ENCODE measurements around the gene C3orf38.

Gene C3orf38

GRCh38 chr3:88149509-88150362, at the start of gene C3orf38:
Gene C3orf38 (plus strand): TSS chr3:88149959. CDS start chr3:88150053, 94 bp downstream.
- H3K9ac ChIP-seq (ENCODE audit: low read length), result peak within 1 kb of the TSS; percentile 80
- H3K9me2 ChIP-seq (ENCODE audit: low read depth, low read length), result no peaks in the 10 kb centered on the region
- H3K4me1 ChIP-seq (ENCODE audit: insufficient read depth, low read length, severe bottlenecking), result peaks cover 41% of the 10 kb centered on the region
- peaks cover 49% of the 10 kb centered on the region for H3K79me2 ChIP-seq (ENCODE audit: insufficient read depth, low read length)
- H4K20me1 ChIP-seq (ENCODE audit: insufficient read depth, low read length), result no peaks in the 10 kb centered on the region
- H2AFZ ChIP-seq (ENCODE audit: low read length), result no peak within 1 kb of the TSS
- no peaks in the 10 kb centered on the region for H3F3A ChIP-seq (ENCODE audit: insufficient read depth, low read length)
- H3K27me3 ChIP-seq (ENCODE audit: insufficient read depth, low read length), result no peaks in the 10 kb centered on the region
- peaks cover 17% of the 10 kb centered on the region for H3K36me3 ChIP-seq (ENCODE audit: insufficient read depth, low read length)
- no peak for TF ChIP-seq EZH2 (IDR thresholded peaks at IDR 0.05; ENCODE audit: borderline replicate concordance, low read length)
- no peak for TF ChIP-seq CTCF (IDR thresholded peaks at IDR 0.05; ENCODE audit: low read length)
- no peaks in the 10 kb centered on the region for H3K9me3 ChIP-seq (ENCODE audit: low read length)
- peak within 1 kb of the TSS; percentile 97 for H3K4me2 ChIP-seq (ENCODE audit: low read length)
- peak within 1 kb of the TSS; percentile 74 for H3K4me3 ChIP-seq (ENCODE audit: low read depth, low read length, poor library complexity, severe bottlenecking)
- H3K27ac ChIP-seq (ENCODE audit: low read depth, low read length, poor library complexity, severe bottlenecking), result peak within 1 kb of the TSS; percentile 79

GRCh38 chr3:88101142-88101541, 48.6 kb upstream of the C3orf38 start:
- H3F3A ChIP-seq (ENCODE audit: insufficient read depth, low read length), result no peaks in the 10 kb centered on the region
- H3K36me3 ChIP-seq (ENCODE audit: insufficient read depth, low read length), result peaks cover 29% of the 10 kb centered on the region
- no peaks in the 10 kb centered on the region for H3K4me1 ChIP-seq (ENCODE audit: insufficient read depth, low read length, severe bottlenecking)
- H3K9me3 ChIP-seq (ENCODE audit: low read length), result no peaks in the 10 kb centered on the region
- no peak overlapping the region for H2AFZ ChIP-seq (ENCODE audit: low read length)
- TF ChIP-seq EZH2 (IDR thresholded peaks at IDR 0.05; ENCODE audit: borderline replicate concordance, low read length) (no peak), CTCF (IDR thresholded peaks at IDR 0.05; ENCODE audit: low read length) (no peak)
- peaks cover 10% of the 10 kb centered on the region for H3K79me2 ChIP-seq (ENCODE audit: insufficient read depth, low read length)
- H3K27ac ChIP-seq (ENCODE audit: low read depth, low read length, poor library complexity, severe bottlenecking), result no peak overlapping the region
- no peak overlapping the region for H3K4me3 ChIP-seq (ENCODE audit: low read depth, low read length, poor library complexity, severe bottlenecking)
- no peak overlapping the region for H3K4me2 ChIP-seq (ENCODE audit: low read length)
- no peaks in the 10 kb centered on the region for H4K20me1 ChIP-seq (ENCODE audit: insufficient read depth, low read length)
- H3K9me2 ChIP-seq (ENCODE audit: low read depth, low read length), result no peaks in the 10 kb centered on the region
- H3K27me3 ChIP-seq (ENCODE audit: insufficient read depth, low read length), result no peaks in the 10 kb centered on the region
- no peak overlapping the region for H3K9ac ChIP-seq (ENCODE audit: low read length)

DNA sequence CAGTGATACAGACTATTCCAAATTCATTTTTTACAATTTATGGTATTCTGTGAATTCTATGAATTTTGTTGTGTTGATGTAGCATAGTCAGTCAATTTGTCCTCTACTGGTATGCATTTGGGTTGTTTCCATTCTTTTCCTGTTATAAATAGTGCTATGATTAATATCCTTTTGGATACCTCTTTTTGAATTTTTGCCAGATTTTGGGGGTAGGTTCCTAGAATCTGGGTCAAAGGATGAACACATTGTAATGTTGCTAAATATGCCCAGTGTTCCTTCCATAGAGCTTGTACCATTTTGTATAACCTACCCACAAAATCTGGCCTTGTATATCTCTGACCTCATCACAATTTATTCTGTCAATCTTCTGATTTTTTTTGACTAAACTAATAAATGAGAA, 44.4 kb upstream of the C3orf38 start:
- Histone ChIP-seq H3K27me3 (ENCODE audit: insufficient read depth, low read length) (no peaks in the 10 kb centered on the region), H3K79me2 (ENCODE audit: insufficient read depth, low read length) (peaks cover 27% of the 10 kb centered on the region), H3K4me1 (ENCODE audit: insufficient read depth, low read length, severe bottlenecking) (no peaks in the 10 kb centered on the region), H3K9me3 (ENCODE audit: low read length) (no peaks in the 10 kb centered on the region), H2AFZ (ENCODE audit: low read length) (no peak overlapping the region), H3K9me2 (ENCODE audit: low read depth, low read length) (no peaks in the 10 kb centered on the region), H3F3A (ENCODE audit: insufficient read depth, low read length) (no peaks in the 10 kb centered on the region), H4K20me1 (ENCODE audit: insufficient read depth, low read length) (no peaks in the 10 kb centered on the region), H3K36me3 (ENCODE audit: insufficient read depth, low read length) (peaks cover 16% of the 10 kb centered on the region), H3K27ac (ENCODE audit: low read depth, low read length, poor library complexity, severe bottlenecking) (no peak overlapping the region), H3K9ac (ENCODE audit: low read length) (no peak overlapping the region), H3K4me3 (ENCODE audit: low read depth, low read length, poor library complexity, severe bottlenecking) (no peak overlapping the region), H3K4me2 (ENCODE audit: low read length) (no peak overlapping the region)
- TF ChIP-seq EZH2 (IDR thresholded peaks at IDR 0.05; ENCODE audit: borderline replicate concordance, low read length) (no peak), CTCF (IDR thresholded peaks at IDR 0.05; ENCODE audit: low read length) (no peak)

Measured in OCI-LY1 (cell line).